Kidney (tissue), 14 donors: ENCODE measurements around the gene RCVRN. TPM values are rescaled to one million over a fixed set of nuclear protein-coding genes. Genes with fewer than 3 reads are reported as not detected.

Experiments
- DNase-seq, 5 donors: peaks; one replicate each; pipeline ENCODE4 v3.0.0-alpha.2; 2013 to 2020
- FAIRE-seq: peaks from 2 replicates; lab custom pipeline; 2012; peaks lifted over from hg19 to GRCh38; lab: Jason Lieb, UNC
- H3K27ac ChIP-seq, 2 donors: one replicate each; pipeline ENCODE4 v1.7.0; 2013; ENCODE audit warnings: low read depth in 2 of 2, low read length in 2 of 2, inconsistent platforms in 1 of 2
- H3K27me3 ChIP-seq: one replicate; pipeline ENCODE4 v1.7.1; 2013; ENCODE audit warnings: low read length, inconsistent platforms; ENCODE audit not compliant: control insufficient read depth, insufficient read depth
- H3K36me3 ChIP-seq, 3 donors: one replicate each; pipeline versions ENCODE4 v1.7.0 to v1.7.1; 2013; ENCODE audit warnings: low read length in 3 of 3, control low read depth in 1 of 3, inconsistent platforms in 1 of 3; ENCODE audit not compliant: insufficient read depth in 3 of 3, control insufficient read depth in 2 of 3
- H3K4me1 ChIP-seq, 3 donors: one replicate each; pipeline versions ENCODE4 v1.7.0 to v1.7.1; 2013; ENCODE audit warnings: low read length in 3 of 3, inconsistent platforms in 1 of 3, low read depth in 1 of 3; ENCODE audit not compliant: control insufficient read depth in 2 of 3, insufficient read depth in 2 of 3
- H3K4me3 ChIP-seq, 3 donors: one replicate each; pipeline versions ENCODE4 v1.7.0 to v1.8.1; 2013; ENCODE audit warnings: low read length in 3 of 3, control low read depth in 1 of 3, inconsistent platforms in 1 of 3
- H3K9ac ChIP-seq, 3 donors: one replicate each; pipeline versions ENCODE4 v1.7.0 to v1.7.1; 2013; ENCODE audit warnings: low read length in 3 of 3, control low read depth in 1 of 3, inconsistent platforms in 1 of 3
- H3K9me3 ChIP-seq, 3 donors: one replicate each; pipeline versions ENCODE4 v1.7.0 to v1.7.1; 2013; ENCODE audit warnings: low read length in 3 of 3, control low read depth in 1 of 3, inconsistent platforms in 1 of 3; ENCODE audit not compliant: control insufficient read depth in 2 of 3, insufficient read depth in 1 of 3
- CTCF ChIP-seq: IDR thresholded peaks from 3 replicates; pipeline ENCODE4 v1.5.1; 2012; ENCODE audit warnings: mild to moderate bottlenecking, moderate library complexity, borderline replicate concordance; ENCODE audit not compliant: insufficient read depth; ENCODE audit errors: extremely low read depth
- intact Hi-C: fragments of 100-400 bp; cut with DNase I; formaldehyde crosslinking; loops from one replicate; pipeline ENCODE4 v1.11.1; 2022
- polyA plus RNA-seq: library from polyadenylated mRNA; stranded (reverse); fragments of 350-450 nt; fragmentation: Illumina TruSeq; extraction: RNeasy Lipid Tissue Mini Kit (QIAGEN cat#74804); gene quantifications from one replicate; pipeline ENCODE4 v1.2.3, GENCODE V29; 2014; ENCODE audit warnings: low read depth, low replicate concordance; ENCODE audit not compliant: insufficient read depth
- total RNA-seq: library from RNA; stranded (reverse); fragmentation: NEBNext Ultra II Directional; extraction: Animal tissue kit (Norgen Biotek cat#: 25700); gene quantifications from one replicate; pipeline ENCODE4 v1.2.1, GENCODE V29; 2021
- donor health status: control.
- donor health status: control.
- donor health status: control.
- donor health status: control.
- donor health status: control.
- donor health status: DM: yes; HTN: yes; CAD: no.
- donor health status: Normal renal cell carcinoma (clear cell type).

RCVRN gene
- total and polyA plus RNA-seq, 2 donors from 2014 or later = not detected

- no peaks in the 10 kb centered on the region for H3K4me1 ChIP-seq
- H3K9me3 ChIP-seq = peaks cover 0 to 10% (median under 1%) of the 10 kb centered on the region in 3 donors
- intact Hi-C loops = no loop called here
- H3K27me3 ChIP-seq = no peaks in the 10 kb centered on the region
- H3K4me3 ChIP-seq = no peak overlapping the region
- H3K36me3 ChIP-seq = no peaks in the 10 kb centered on the region
- no peak overlapping the region for H3K27ac ChIP-seq
- no peak for DNase-seq
- FAIRE-seq = no peak
- TF ChIP-seq CTCF = no peak
- no peak overlapping the region for H3K9ac ChIP-seq
Observed at GRCh38 chr17:9887508-9887907, 17.6 kb downstream of the RCVRN start.

- no peak for TF ChIP-seq CTCF
- no peak overlapping the region for H3K9ac ChIP-seq
- no peaks in the 10 kb centered on the region for H3K36me3 ChIP-seq
- no peaks in the 10 kb centered on the region for H3K27me3 ChIP-seq
- DNase-seq (no peak), FAIRE-seq (no peak)
- H3K4me1 ChIP-seq = no peaks in the 10 kb centered on the region
- H3K9me3 ChIP-seq = peaks cover 0 to 10% (median 3%) of the 10 kb centered on the region in 3 donors
- H3K27ac ChIP-seq = no peak overlapping the region
- no peak overlapping the region for H3K4me3 ChIP-seq
- intact Hi-C loops = no loop called here
Observed at GRCh38 chr17:9886141-9886930, 18.7 kb downstream of the RCVRN start.

GRCh38 chr17:9883451-9883850, 21.6 kb downstream of the RCVRN start:
- Histone ChIP-seq H3K4me1 (no peaks in the 10 kb centered on the region), H3K9ac (no peak overlapping the region), H3K36me3 (no peaks in the 10 kb centered on the region), H3K27me3 (no peaks in the 10 kb centered on the region), H3K27ac (no peak overlapping the region), H3K9me3 (peaks cover 0 to 10% (median 3%) of the 10 kb centered on the region in 3 donors), H3K4me3 (no peak overlapping the region)
- DNase-seq (no peak), FAIRE-seq (no peak)
- intact Hi-C loops = no loop called here
- no peak for TF ChIP-seq CTCF
